SH-SY5Y (cell line): Measurements from ENCODE around the gene CD79A.

Source experiments
- GATA2 ChIP-seq: IDR thresholded peaks from 2 replicates; pipeline ENCODE4 v1.6.1; 2011; ENCODE audit warnings: mild to moderate bottlenecking, low read depth, low read length
- GATA3 ChIP-seq: IDR thresholded peaks from 2 replicates; pipeline ENCODE4 v1.6.1; 2011; ENCODE audit warnings: low read depth, mild to moderate bottlenecking, low read length, moderate library complexity

DNA sequence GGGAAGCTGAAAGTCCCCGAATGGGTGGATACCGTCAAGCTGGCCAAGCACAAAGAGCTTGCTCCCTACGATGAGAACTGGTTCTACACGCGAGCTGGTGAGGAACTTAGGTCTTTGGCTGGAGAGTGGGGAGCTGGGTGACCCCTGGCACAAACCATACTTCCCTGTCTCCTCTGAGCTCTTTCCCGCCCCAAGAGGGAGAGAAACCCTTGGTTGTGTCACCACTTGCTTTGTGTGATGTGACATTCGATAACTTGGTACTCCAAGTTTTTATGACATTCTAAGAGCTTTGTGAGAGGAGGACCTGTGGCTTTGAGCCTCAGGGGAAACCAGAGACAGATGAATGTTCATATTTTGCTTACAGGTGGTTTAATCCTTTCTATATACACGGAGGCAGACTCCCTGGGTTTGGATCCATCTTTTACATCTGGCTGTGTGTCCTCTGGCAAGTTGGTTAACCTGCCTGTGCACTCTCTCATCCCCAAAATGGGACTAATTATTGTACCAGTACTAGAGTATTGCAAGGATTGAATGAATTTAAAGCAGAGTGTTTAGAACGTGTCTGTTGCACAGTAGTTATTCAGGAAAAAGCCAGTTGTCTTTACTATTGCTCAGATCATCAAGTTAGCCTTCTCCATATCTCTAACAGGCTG is 15.8 kb upstream of the CD79A start:
- no peak for TF ChIP-seq GATA3
- no peak for TF ChIP-seq GATA2
